ENCODE measurements around the gene FGFR2.

- TF ChIP-seq CTCF (IDR thresholded peaks at IDR 0.05; ENCODE audit: poor library complexity) (no peak), EZH2 (IDR thresholded peaks at IDR 0.05; ENCODE audit: borderline replicate concordance) (no peak), EZH2phosphoT487 (IDR thresholded peaks at IDR 0.05; ENCODE audit: low read depth, severe bottlenecking, unreplicated experiment) (no peak)
Measured at GRCh38 chr10:121469797-121470606, 128.2 kb downstream of the FGFR2 start.
